Neural progenitor cell (in vitro differentiated cells): ENCODE measurements around the gene TAF8. TPM values are rescaled to one million over a fixed set of nuclear protein-coding genes. Genes with fewer than 3 reads are reported as not detected.
"Not testable (repeated sequence)": the region's sequence is repeated elsewhere in the genome, so short reads cannot be mapped to it uniquely, and the experiment has no call there.

Source experiments
- DNase-seq: peaks from one replicate; pipeline ENCODE4 v3.0.0-alpha.2; 2016; ENCODE audit warnings: low spot score
- H2AFZ ChIP-seq: fragments of 200-600 bp; sonication (generic); replicated peaks from 2 replicates; pipeline ENCODE4 v1.6.1; 2016; ENCODE audit warnings: antibody characterized with exemption
- H3F3A ChIP-seq: fragments of 200-600 bp; sonication (generic); 2 replicates; pipeline ENCODE4 v1.6.1; 2016; ENCODE audit warnings: antibody characterized with exemption, low read depth
- H3K27ac ChIP-seq: fragments of 200-600 bp; sonication (generic); 2 replicates; pipeline ENCODE4 v1.5.1; 2016; ENCODE audit warnings: mild to moderate bottlenecking
- H3K27me3 ChIP-seq: fragments of 200-600 bp; sonication (generic); 2 replicates; pipeline ENCODE4 v1.6.1; 2016; ENCODE audit warnings: mild to moderate bottlenecking, moderate library complexity
- H3K36me3 ChIP-seq: fragments of 200-600 bp; sonication (generic); 2 replicates; pipeline ENCODE4 v1.5.1; 2016
- H3K4me1 ChIP-seq: fragments of 200-600 bp; sonication (generic); 2 replicates; pipeline ENCODE4 v1.6.1; 2016; ENCODE audit warnings: mixed run types
- H3K4me2 ChIP-seq: fragments of 200-600 bp; sonication (generic); 2 replicates; pipeline ENCODE4 v1.6.1; 2016
- H3K4me3 ChIP-seq: fragments of 200-600 bp; sonication (generic); 2 replicates; pipeline ENCODE4 v1.5.1; 2016
- H3K79me2 ChIP-seq: fragments of 200-600 bp; sonication (generic); 2 replicates; pipeline ENCODE4 v1.6.1; 2016; ENCODE audit warnings: low read depth
- H3K9ac ChIP-seq: fragments of 200-600 bp; sonication (generic); 2 replicates; pipeline ENCODE4 v1.6.1; 2016
- H3K9me3 ChIP-seq: fragments of 200-600 bp; sonication (generic); 2 replicates; pipeline ENCODE4 v1.5.1; 2016; ENCODE audit warnings: low read depth
- H4K20me1 ChIP-seq: fragments of 200-600 bp; sonication (generic); 2 replicates; pipeline ENCODE4 v1.6.1; 2016; ENCODE audit warnings: low read depth
- H3K27ac Mint-ChIP-seq: 3 replicates; pipeline ENCODE4 v1.8.0; 2021; ENCODE audit warnings: mixed read lengths
- H3K27me3 Mint-ChIP-seq: 2 replicates; pipeline ENCODE4 v1.8.0; 2022; ENCODE audit warnings: low read depth, mild to moderate bottlenecking, inconsistent platforms, moderate library complexity, mixed read lengths; ENCODE audit not compliant: insufficient read depth
- H3K36me3 Mint-ChIP-seq: 3 replicates; pipeline ENCODE4 v1.8.0; 2021; ENCODE audit warnings: mixed read lengths
- H3K4me1 Mint-ChIP-seq: 3 replicates; pipeline ENCODE4 v1.8.0; 2021; ENCODE audit warnings: mixed read lengths
- H3K4me3 Mint-ChIP-seq: 3 replicates; pipeline ENCODE4 v1.8.0; 2021; ENCODE audit warnings: mild to moderate bottlenecking, moderate library complexity, mixed read lengths
- H3K9me3 Mint-ChIP-seq: 3 replicates; pipeline ENCODE4 v1.8.0; 2020; ENCODE audit warnings: mixed read lengths
- CTCF ChIP-seq: fragments of 200-600 bp; sonication (generic); IDR thresholded peaks from 2 replicates; pipeline ENCODE4 v1.5.1; 2017; ENCODE audit warnings: antibody characterized with exemption, mild to moderate bottlenecking
- EZH2 ChIP-seq: fragments of 200-600 bp; sonication (generic); IDR thresholded peaks from 2 replicates; pipeline ENCODE4 v1.6.1; 2017; ENCODE audit warnings: antibody characterized with exemption, mild to moderate bottlenecking, moderate library complexity
- EZH2phosphoT487 ChIP-seq: fragments of 200-600 bp; sonication (generic); IDR thresholded peaks from 2 replicates; pipeline ENCODE4 v1.6.1; 2017; ENCODE audit warnings: antibody characterized with exemption
- total RNA-seq: library from RNA; depleted of rRNA; stranded (reverse); fragments of >200 nt; gene quantifications from 2 replicates; pipeline ENCODE4 v1.2.3, GENCODE V29; 2015; ENCODE audit warnings: low replicate concordance

The TAF8 gene
- total RNA-seq, 1 donor from 2014 or later = 38.0 TPM

GRCh38 chr6:42030585-42031506 lies 19.5 kb upstream of the TAF8 start:
- H3K4me3 ChIP-seq = no peak overlapping the region
- H3K4me1 ChIP-seq = peaks cover 9% of the 10 kb centered on the region
- Mint-ChIP-seq H3K27ac (no peak overlapping the region), H3K36me3 (no peaks in the 10 kb centered on the region), H3K4me3 (no peak overlapping the region), H3K9me3 (no peaks in the 10 kb centered on the region), H3K4me1 (peaks cover 8% of the 10 kb centered on the region), H3K27me3 (peaks cover 3% of the 10 kb centered on the region)
- no peaks in the 10 kb centered on the region for H4K20me1 ChIP-seq
- H3K27ac ChIP-seq = no peak overlapping the region
- no peak overlapping the region for H3K9ac ChIP-seq
- H2AFZ ChIP-seq = peak overlapping the region; percentile 58
- no peaks in the 10 kb centered on the region for H3K9me3 ChIP-seq
- H3K27me3 ChIP-seq = no peaks in the 10 kb centered on the region
- H3F3A ChIP-seq = no peaks in the 10 kb centered on the region
- H3K36me3 ChIP-seq = no peaks in the 10 kb centered on the region
- no peak overlapping the region for H3K4me2 ChIP-seq
- H3K79me2 ChIP-seq = no peaks in the 10 kb centered on the region
- DNase-seq = peak; percentile 34
- no peak for TF ChIP-seq EZH2phosphoT487
- no peak for TF ChIP-seq EZH2
- TF ChIP-seq CTCF = no peak

GRCh38 chr6:42032366-42032765 lies 18.0 kb upstream of the TAF8 start:
- Histone ChIP-seq H3K36me3 (no peaks in the 10 kb centered on the region), H3K79me2 (no peaks in the 10 kb centered on the region), H3K4me2 (no peak overlapping the region), H3K4me3 (no peak overlapping the region), H3K9ac (no peak overlapping the region), H4K20me1 (no peaks in the 10 kb centered on the region), H3K27me3 (no peaks in the 10 kb centered on the region), H3K27ac (no peak overlapping the region), H3K9me3 (no peaks in the 10 kb centered on the region), H3F3A (no peaks in the 10 kb centered on the region), H3K4me1 (peaks cover 9% of the 10 kb centered on the region), H2AFZ (no peak overlapping the region)
- Mint-ChIP-seq H3K27me3 (peaks cover 3% of the 10 kb centered on the region), H3K4me1 (peaks cover 8% of the 10 kb centered on the region), H3K36me3 (no peaks in the 10 kb centered on the region), H3K4me3 (no peak overlapping the region), H3K27ac (no peak overlapping the region), H3K9me3 (no peaks in the 10 kb centered on the region)
- no peak for TF ChIP-seq EZH2phosphoT487
- TF ChIP-seq CTCF = no peak
- TF ChIP-seq EZH2 = no peak
- no peak for DNase-seq

- H2AFZ ChIP-seq, H3K36me3 Mint-ChIP-seq, H3K27ac Mint-ChIP-seq, H3K4me1 Mint-ChIP-seq, H3K9me3 ChIP-seq, H3K4me3 ChIP-seq, H3K27me3 Mint-ChIP-seq, H3K27me3 ChIP-seq, H3K79me2 ChIP-seq, H4K20me1 ChIP-seq, H3K9me3 Mint-ChIP-seq, H3K4me2 ChIP-seq, DNase-seq, H3K4me3 Mint-ChIP-seq, H3K36me3 ChIP-seq, H3K27ac ChIP-seq, H3K9ac ChIP-seq, H3F3A ChIP-seq: not testable (repeated sequence)
- H3K4me1 ChIP-seq = peaks cover 11% of the 10 kb centered on the region
These were observed 12.7 kb upstream of the TAF8 start for GRCh38 chr6:42037669-42038068.

GRCh38 chr6:42038163-42038562 lies 12.2 kb upstream of the TAF8 start:
- H3F3A ChIP-seq = peaks cover 10% of the 10 kb centered on the region
- H3K27me3 Mint-ChIP-seq = peaks cover 4% of the 10 kb centered on the region
- no peak overlapping the region for H3K4me3 ChIP-seq
- no peaks in the 10 kb centered on the region for H3K36me3 Mint-ChIP-seq
- H3K27ac Mint-ChIP-seq = no peak overlapping the region
- H3K9me3 Mint-ChIP-seq = no peaks in the 10 kb centered on the region
- H4K20me1 ChIP-seq = no peaks in the 10 kb centered on the region
- no peak overlapping the region for H2AFZ ChIP-seq
- peaks cover 11% of the 10 kb centered on the region for H3K4me1 ChIP-seq
- H3K4me3 Mint-ChIP-seq = no peak overlapping the region
- H3K4me2 ChIP-seq = no peak overlapping the region
- peaks cover 7% of the 10 kb centered on the region for H3K4me1 Mint-ChIP-seq
- DNase-seq = no peak
- no peak overlapping the region for H3K27ac ChIP-seq
- H3K27me3 ChIP-seq = no peaks in the 10 kb centered on the region
- no peaks in the 10 kb centered on the region for H3K9me3 ChIP-seq
- H3K79me2 ChIP-seq = no peaks in the 10 kb centered on the region
- no peak for TF ChIP-seq EZH2
- no peak for TF ChIP-seq EZH2phosphoT487
- no peak for TF ChIP-seq CTCF
- no peak overlapping the region for H3K9ac ChIP-seq
- no peaks in the 10 kb centered on the region for H3K36me3 ChIP-seq
